Measurements from ENCODE around the gene NELFB. TPM values are rescaled to one million over a fixed set of nuclear protein-coding genes. Genes with fewer than 3 reads are reported as not detected.

Gene NELFB
- total and polyA plus RNA-seq, 4 donors = 30.4 to 56.2 (median 44.2) TPM

DNA sequence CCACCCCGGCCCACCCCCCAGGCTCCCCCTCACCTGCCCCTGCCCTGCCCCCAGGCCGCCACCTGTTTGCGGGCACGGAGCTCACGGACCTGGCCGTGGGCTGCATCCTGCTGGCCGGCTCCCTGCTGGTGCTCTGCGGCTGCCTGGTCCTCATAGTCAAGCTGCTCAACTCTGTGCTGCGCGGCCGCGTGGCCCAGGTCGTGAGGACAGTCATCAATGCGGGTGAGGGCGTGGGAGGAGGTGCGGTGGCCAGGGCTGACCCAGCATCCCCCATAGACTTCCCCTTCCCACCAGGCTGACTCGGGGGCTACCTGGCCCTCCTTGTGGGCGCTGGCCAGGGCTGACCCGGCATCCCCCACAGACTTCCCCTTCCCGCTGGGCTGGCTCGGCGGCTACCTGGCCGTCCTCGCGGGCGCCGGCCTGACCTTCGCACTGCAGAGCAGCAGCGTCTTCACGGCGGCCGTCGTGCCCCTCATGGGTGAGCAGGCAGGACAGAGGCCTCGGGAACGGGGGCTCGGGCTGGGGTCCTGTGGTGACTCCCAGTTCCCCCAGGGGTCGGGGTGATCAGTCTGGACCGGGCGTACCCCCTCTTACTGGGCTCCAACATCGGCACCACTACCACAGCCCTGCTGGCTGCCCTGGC is 21.0 kb upstream of the NELFB start:
- WGBS, 2 donors = 63 to 72% methylated on average over 27 to 40 of the region's 40 CpGs
- H3K4me1 ChIP-seq (ENCODE audit: control insufficient read depth in 5 of 5, insufficient read depth in 5 of 5, low read length in 5 of 5) = peaks cover 0 to 14% (median 8%) of the 10 kb centered on the region in 5 donors
- peaks cover 0 to 6% (median 0%) of the 10 kb centered on the region in 3 donors for H3K27me3 ChIP-seq (ENCODE audit: control insufficient read depth in 3 of 3, insufficient read depth in 3 of 3, low read length in 2 of 3)
- DNase-seq = no peak
- no peak overlapping the region for H3K4me3 ChIP-seq
- TF ChIP-seq CTCF (IDR thresholded peaks at IDR 0.05; ENCODE audit: control extremely low read depth, extremely low read depth) = no peak
- H3K36me3 ChIP-seq (ENCODE audit: control insufficient read depth in 4 of 4, insufficient read depth in 4 of 4, low read length in 4 of 4) = no peaks in the 10 kb centered on the region
- no peak overlapping the region for H3K9ac ChIP-seq (ENCODE audit: insufficient read depth in 1 of 2, low read length in 2 of 2)
- no peak overlapping the region for H3K27ac ChIP-seq (ENCODE audit: low read depth in 1 of 2, low read length in 1 of 2)
- peaks cover 0 to 2% (median 0%) of the 10 kb centered on the region in 4 donors for H3K9me3 ChIP-seq (ENCODE audit: control insufficient read depth in 4 of 4, insufficient read depth in 3 of 4, low read length in 3 of 4)
- ATAC-seq (ENCODE audit: insufficient read depth, low FRiP score) = no peak

DNA sequence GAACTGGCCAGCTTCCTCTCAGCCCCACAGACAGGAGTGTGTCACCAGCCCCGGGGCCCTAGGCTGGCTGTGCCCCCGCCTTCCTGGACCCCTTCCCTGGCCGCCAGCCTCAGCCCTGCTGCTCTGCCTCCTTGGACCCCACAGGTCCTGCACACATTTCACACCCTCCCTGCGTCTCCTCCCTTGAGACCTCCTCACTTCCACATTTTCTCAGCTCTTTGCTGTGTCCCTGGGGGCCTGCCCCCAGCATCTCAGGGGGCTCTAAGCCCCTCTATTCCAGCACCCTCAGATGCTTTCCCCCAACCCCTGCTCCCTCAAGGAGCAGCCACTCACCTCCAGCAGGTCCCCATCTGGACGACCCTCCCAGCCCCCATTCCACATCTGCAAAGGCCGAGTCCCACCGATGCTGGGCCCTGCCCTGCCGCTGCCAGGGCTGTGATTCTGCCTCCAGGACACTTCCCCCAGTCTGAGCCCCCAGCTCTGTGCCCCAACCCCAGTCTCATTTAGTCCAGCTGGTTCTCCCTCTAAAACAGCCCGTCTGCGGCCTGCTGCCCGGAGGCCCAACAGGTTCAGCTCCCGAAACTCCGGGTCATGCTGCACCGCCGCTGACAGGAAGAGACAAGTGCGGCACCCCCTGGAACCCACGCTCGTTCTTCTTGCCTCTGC is 20.2 kb upstream of the NELFB start:
- Histone ChIP-seq H3K9ac (ENCODE audit: insufficient read depth in 1 of 2, low read length in 2 of 2) (no peak overlapping the region), H3K27ac (ENCODE audit: low read depth in 1 of 2, low read length in 1 of 2) (no peak overlapping the region), H3K4me1 (ENCODE audit: control insufficient read depth in 5 of 5, insufficient read depth in 5 of 5, low read length in 5 of 5) (peaks cover 0 to 14% (median 8%) of the 10 kb centered on the region in 5 donors), H3K36me3 (ENCODE audit: control insufficient read depth in 4 of 4, insufficient read depth in 4 of 4, low read length in 4 of 4) (no peaks in the 10 kb centered on the region), H3K27me3 (ENCODE audit: control insufficient read depth in 3 of 3, insufficient read depth in 3 of 3, low read length in 2 of 3) (peaks cover 0 to 6% (median 0%) of the 10 kb centered on the region in 3 donors), H3K4me3 (no peak overlapping the region), H3K9me3 (ENCODE audit: control insufficient read depth in 4 of 4, insufficient read depth in 3 of 4, low read length in 3 of 4) (no peaks in the 10 kb centered on the region)
- DNase-seq (no peak), ATAC-seq (ENCODE audit: insufficient read depth, low FRiP score) (no peak)
- 70 to 83% methylated on average over 17 to 18 of the region's 18 CpGs for WGBS, 2 donors
- no peak for TF ChIP-seq CTCF (IDR thresholded peaks at IDR 0.05; ENCODE audit: control extremely low read depth, extremely low read depth)

DNA sequence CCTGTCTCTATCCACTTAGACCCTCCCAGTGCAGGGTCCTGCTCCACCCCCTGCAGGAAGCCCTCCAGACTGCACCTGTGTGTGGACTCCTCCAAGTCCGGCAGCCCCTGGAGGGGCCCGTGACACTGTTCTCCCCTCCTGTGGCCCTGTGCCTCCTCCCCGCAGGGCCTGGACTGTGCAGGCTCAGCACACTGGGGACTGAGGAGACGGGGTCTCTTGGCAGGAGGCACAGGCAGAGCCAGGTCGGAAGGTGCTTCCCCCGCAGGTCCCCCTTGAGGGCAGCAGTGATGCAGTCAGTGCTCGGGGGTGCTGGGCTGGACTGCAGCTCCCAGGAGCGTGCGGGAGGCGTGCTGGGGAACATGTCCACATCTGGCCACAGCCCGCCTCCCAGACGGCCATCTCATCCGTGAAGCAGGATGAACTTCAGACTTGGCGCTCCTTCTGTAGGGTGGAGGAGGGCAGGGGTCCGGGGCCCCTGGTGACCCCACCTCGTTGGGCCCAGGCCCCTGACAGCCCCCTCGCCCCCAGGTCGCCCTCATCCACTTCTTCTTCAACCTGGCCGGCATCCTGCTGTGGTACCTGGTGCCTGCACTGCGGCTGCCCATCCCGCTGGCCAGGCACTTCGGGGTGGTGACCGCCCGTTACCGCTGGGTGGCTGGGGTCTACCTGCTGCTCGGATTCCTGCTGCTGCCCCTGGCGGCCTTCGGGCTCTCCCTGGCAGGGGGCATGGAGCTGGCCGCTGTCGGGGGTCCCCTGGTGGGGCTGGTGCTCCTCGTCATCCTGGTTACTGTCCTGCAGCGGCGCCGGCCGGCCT is 19.5 kb upstream of the NELFB start:
- H3K9me3 ChIP-seq (ENCODE audit: control insufficient read depth in 4 of 4, insufficient read depth in 3 of 4, low read length in 3 of 4) = no peaks in the 10 kb centered on the region
- H3K4me1 ChIP-seq (ENCODE audit: control insufficient read depth in 5 of 5, insufficient read depth in 5 of 5, low read length in 5 of 5) = peaks cover 0 to 14% (median 8%) of the 10 kb centered on the region in 5 donors
- H3K27me3 ChIP-seq (ENCODE audit: control insufficient read depth in 3 of 3, insufficient read depth in 3 of 3, low read length in 2 of 3) = peaks cover 0 to 3% (median 0%) of the 10 kb centered on the region in 3 donors
- no peak for TF ChIP-seq CTCF (IDR thresholded peaks at IDR 0.05; ENCODE audit: control extremely low read depth, extremely low read depth)
- WGBS, 2 donors = 66 to 68% methylated on average over 35 of the region's 35 CpGs
- DNase-seq (no peak), ATAC-seq (ENCODE audit: insufficient read depth, low FRiP score) (no peak)
- no peak overlapping the region for H3K4me3 ChIP-seq
- no peak overlapping the region for H3K9ac ChIP-seq (ENCODE audit: insufficient read depth in 1 of 2, low read length in 2 of 2)
- H3K27ac ChIP-seq (ENCODE audit: low read depth in 1 of 2, low read length in 1 of 2) = no peak overlapping the region
- no peaks in the 10 kb centered on the region for H3K36me3 ChIP-seq (ENCODE audit: control insufficient read depth in 4 of 4, insufficient read depth in 4 of 4, low read length in 4 of 4)
